HEK293 (cell line): ENCODE results near the gene STK36.

ENCODE experiments used
- CTCF ChIA-PET: fragments of 350-600 bp; formaldehyde crosslinking; extraction: SDS; loops from one replicate; lab custom pipeline; 2021; ENCODE audit warnings: antibody characterized with exemption; lab: Yijun Ruan, JAX
- POLR2A ChIA-PET: fragments of 300-600 bp; formaldehyde crosslinking; extraction: SDS; loops from one replicate; lab custom pipeline; 2020; ENCODE audit warnings: antibody characterized with exemption, inconsistent platforms; lab: Yijun Ruan, JAX
- H3K27ac ChIP-seq: fragments of 200-500 bp; sonication (Bioruptor generic); 2 replicates; pipeline ENCODE4 v1.5.1; 2014; ENCODE audit warnings: low read depth, low read length, control low read depth, inconsistent platforms; ENCODE audit errors: extremely low read depth
- H3K36me3 ChIP-seq, 2 experiments: fragments of 200-500 bp in 1 of 2; sonication (Bioruptor generic) in 1 of 2; 1 replicate in 1 of 2; 2 replicates in 1 of 2; pipeline ENCODE4 v1.5.1; 2014 to 2017; ENCODE audit warnings: inconsistent platforms in 2 of 2, low read length in 2 of 2; ENCODE audit not compliant: control insufficient read depth in 2 of 2, insufficient read depth in 1 of 2
- H3K4me1 ChIP-seq: fragments of 200-500 bp; sonication (Bioruptor generic); 2 replicates; pipeline ENCODE4 v1.5.1; 2014; ENCODE audit warnings: mild to moderate bottlenecking, low read length, inconsistent platforms; ENCODE audit not compliant: control insufficient read depth, insufficient read depth
- H3K4me3 ChIP-seq: 2 replicates; pipeline ENCODE4 v1.5.1; 2011; ENCODE audit warnings: low read depth, mild to moderate bottlenecking, control low read depth, low read length, moderate library complexity
- H3K9me3 ChIP-seq: fragments of 200-500 bp; sonication (Bioruptor generic); 2 replicates; pipeline ENCODE4 v1.5.1; 2014; ENCODE audit warnings: low read depth, low read length, inconsistent platforms; ENCODE audit not compliant: control insufficient read depth, insufficient read depth
- BCL11B ChIP-seq: fragments of 450-650 bp; formaldehyde crosslinking; IDR thresholded peaks from 2 replicates; pipeline ENCODE4 v1.5.1; 2016; ENCODE audit warnings: low read depth, missing biosample characterization, missing genetic modification characterization
- HIC1 ChIP-seq: fragments of 450-650 bp; formaldehyde crosslinking; IDR thresholded peaks from 2 replicates; pipeline ENCODE4 v1.5.1; 2016; ENCODE audit warnings: missing biosample characterization, missing genetic modification characterization
- MYNN ChIP-seq: fragments of 450-650 bp; formaldehyde crosslinking; IDR thresholded peaks from 2 replicates; pipeline ENCODE4 v1.5.1; 2016; ENCODE audit warnings: missing biosample characterization, missing genetic modification characterization, borderline replicate concordance
- OSR2 ChIP-seq: fragments of 450-650 bp; formaldehyde crosslinking; IDR thresholded peaks from 2 replicates; pipeline ENCODE4 v1.5.1; 2016; ENCODE audit warnings: missing biosample characterization, missing genetic modification characterization
- PBX3 ChIP-seq: sonication (generic); formaldehyde crosslinking; IDR thresholded peaks from 2 replicates; pipeline ENCODE4 v1.8.1; 2022; ENCODE audit warnings: mild to moderate bottlenecking, moderate library complexity, missing genetic modification reagents
- PRDM1 ChIP-seq: fragments of 450-650 bp; formaldehyde crosslinking; IDR thresholded peaks from 2 replicates; pipeline ENCODE4; 2016; ENCODE audit warnings: missing biosample characterization, missing genetic modification characterization
- SETDB1 ChIP-seq: IDR thresholded peaks from one replicate; pipeline ENCODE4 v1.6.1; 2017; ENCODE audit warnings: mild to moderate bottlenecking, low read length, moderate library complexity, mixed read lengths; ENCODE audit not compliant: insufficient read length
- TCF7L2 ChIP-seq: IDR thresholded peaks from 2 replicates; pipeline ENCODE4 v1.6.1; 2011; ENCODE audit warnings: low read depth, mild to moderate bottlenecking, inconsistent platforms, low read length, moderate library complexity, borderline replicate concordance
- ZBTB21 ChIP-seq: fragments of 450-650 bp; formaldehyde crosslinking; IDR thresholded peaks from 2 replicates; pipeline ENCODE4 v1.5.1; 2017; ENCODE audit warnings: missing biosample characterization, missing genetic modification characterization
- ZNF112 ChIP-seq: fragments of 450-650 bp; formaldehyde crosslinking; IDR thresholded peaks from 2 replicates; pipeline ENCODE4 v1.5.0; 2017; ENCODE audit warnings: missing biosample characterization, missing genetic modification characterization
- ZNF146 ChIP-seq: fragments of 450-650 bp; formaldehyde crosslinking; IDR thresholded peaks from 2 replicates; pipeline ENCODE4 v1.5.1; 2016; ENCODE audit warnings: missing biosample characterization, missing genetic modification characterization
- ZNF155 ChIP-seq: fragments of 450-650 bp; formaldehyde crosslinking; IDR thresholded peaks from 2 replicates; pipeline ENCODE4 v1.5.1; 2016; ENCODE audit warnings: missing biosample characterization, missing genetic modification characterization
- ZNF175 ChIP-seq: fragments of 450-650 bp; formaldehyde crosslinking; IDR thresholded peaks from 2 replicates; pipeline ENCODE4 v1.5.1; 2016; ENCODE audit warnings: missing biosample characterization, missing genetic modification characterization
- ZNF2 ChIP-seq: fragments of 450-650 bp; formaldehyde crosslinking; IDR thresholded peaks from 2 replicates; pipeline ENCODE4 v1.5.1; 2016; ENCODE audit warnings: missing biosample characterization, missing genetic modification characterization
- ZNF266 ChIP-seq: fragments of 450-650 bp; formaldehyde crosslinking; IDR thresholded peaks from 2 replicates; pipeline ENCODE4 v1.5.1; 2016; ENCODE audit warnings: missing biosample characterization, missing genetic modification characterization, low read depth
- ZNF274 ChIP-seq, 2 experiments: fragments of 200-500 bp in 1 of 2; fragments of 450-650 bp in 1 of 2; sonication (Bioruptor generic) in 1 of 2; formaldehyde crosslinking in 1 of 2; IDR thresholded peaks; 2 replicates each; pipeline versions ENCODE4 v1.5.1 to v1.6.1; 2014 to 2016; ENCODE audit warnings: borderline replicate concordance in 1 of 2, inconsistent platforms in 1 of 2, low read length in 1 of 2, missing biosample characterization in 1 of 2, missing genetic modification characterization in 1 of 2
- ZNF354C ChIP-seq: fragments of 450-650 bp; formaldehyde crosslinking; IDR thresholded peaks from 2 replicates; pipeline ENCODE4 v1.5.1; 2016; ENCODE audit warnings: missing biosample characterization, missing genetic modification characterization, low read depth, borderline replicate concordance
- ZNF391 ChIP-seq: fragments of 450-650 bp; formaldehyde crosslinking; IDR thresholded peaks from 2 replicates; pipeline ENCODE4 v1.5.1; 2016; ENCODE audit warnings: low read depth, missing biosample characterization, missing genetic modification characterization, borderline replicate concordance
- ZNF426 ChIP-seq: fragments of 450-650 bp; formaldehyde crosslinking; IDR thresholded peaks from 2 replicates; pipeline ENCODE4 v1.5.1; 2017; ENCODE audit warnings: missing biosample characterization, missing genetic modification characterization, mild to moderate bottlenecking, inconsistent platforms, moderate library complexity
- ZNF501 ChIP-seq: fragments of 450-650 bp; formaldehyde crosslinking; IDR thresholded peaks from 2 replicates; pipeline ENCODE4 v1.5.1; 2016; ENCODE audit warnings: missing biosample characterization, missing genetic modification characterization
- ZNF529 ChIP-seq: fragments of 450-650 bp; formaldehyde crosslinking; IDR thresholded peaks from 2 replicates; pipeline ENCODE4 v1.5.1; 2017; ENCODE audit warnings: missing genetic modification characterization, missing biosample characterization; ENCODE audit not compliant: insufficient replicate concordance
- ZNF621 ChIP-seq: fragments of 450-650 bp; formaldehyde crosslinking; IDR thresholded peaks from 2 replicates; pipeline ENCODE4 v1.5.1; 2017; ENCODE audit warnings: missing biosample characterization, missing genetic modification characterization
- ZNF660 ChIP-seq: fragments of 450-650 bp; IDR thresholded peaks from 2 replicates; pipeline ENCODE4 v1.5.1; 2018; ENCODE audit warnings: missing biosample characterization, mild to moderate bottlenecking, missing genetic modification characterization
- ZNF768 ChIP-seq: fragments of 450-650 bp; formaldehyde crosslinking; IDR thresholded peaks from 2 replicates; pipeline ENCODE4 v1.5.1; 2018; ENCODE audit warnings: missing biosample characterization, mild to moderate bottlenecking, missing genetic modification characterization
- ZNF785 ChIP-seq: fragments of 450-650 bp; formaldehyde crosslinking; IDR thresholded peaks from 2 replicates; pipeline ENCODE4 v1.5.1; 2016; ENCODE audit warnings: missing biosample characterization, missing genetic modification characterization
- ZNF792 ChIP-seq: fragments of 450-650 bp; formaldehyde crosslinking; IDR thresholded peaks from 2 replicates; pipeline ENCODE4 v1.5.1; 2016; ENCODE audit warnings: missing biosample characterization, missing genetic modification characterization
- ZNF843 ChIP-seq: fragments of 450-650 bp; formaldehyde crosslinking; IDR thresholded peaks from 2 replicates; pipeline ENCODE4 v1.5.1; 2016; ENCODE audit warnings: missing biosample characterization, missing genetic modification characterization
- ZSCAN18 ChIP-seq: fragments of 450-650 bp; formaldehyde crosslinking; IDR thresholded peaks from 2 replicates; pipeline ENCODE4 v1.5.1; 2016; ENCODE audit warnings: missing biosample characterization, missing genetic modification characterization
- ZSCAN23 ChIP-seq: fragments of 450-650 bp; formaldehyde crosslinking; IDR thresholded peaks from 2 replicates; pipeline ENCODE4 v1.5.1; 2016; ENCODE audit warnings: missing biosample characterization, missing genetic modification characterization
- ZXDB ChIP-seq: fragments of 450-650 bp; formaldehyde crosslinking; IDR thresholded peaks from 2 replicates; pipeline ENCODE4 v1.5.1; 2016; ENCODE audit warnings: missing biosample characterization, missing genetic modification characterization

The STK36 gene

DNA sequence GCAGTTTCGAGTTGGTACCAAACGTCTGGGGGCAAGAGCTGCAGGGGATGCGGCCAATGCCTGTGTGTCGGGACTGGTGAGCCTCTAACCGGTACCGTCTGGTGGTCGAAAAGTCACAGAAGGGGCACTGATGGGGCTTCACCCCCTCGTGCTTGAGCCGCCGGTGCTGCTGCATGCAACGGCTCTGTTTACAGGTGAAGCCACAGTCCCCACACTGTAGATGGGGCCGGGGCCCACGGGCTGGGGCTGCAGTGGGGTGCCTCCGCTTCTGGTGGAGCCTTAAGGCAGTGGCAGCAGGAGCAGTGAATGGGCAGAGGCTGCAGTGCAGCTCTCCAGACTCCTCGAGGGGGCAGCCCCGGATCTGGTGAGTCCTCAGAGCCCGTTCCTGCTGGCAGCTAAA is 29.1 kb upstream of the STK36 start (continued):
- TF ChIP-seq ZNF354C (tag by site-specific recombination) (no peak), ZNF792 (tag by site-specific recombination) (no peak), ZNF391 (no peak), ZNF529 (tag by site-specific recombination) (no peak), ZNF785 (tag by site-specific recombination) (no peak)

DNA sequence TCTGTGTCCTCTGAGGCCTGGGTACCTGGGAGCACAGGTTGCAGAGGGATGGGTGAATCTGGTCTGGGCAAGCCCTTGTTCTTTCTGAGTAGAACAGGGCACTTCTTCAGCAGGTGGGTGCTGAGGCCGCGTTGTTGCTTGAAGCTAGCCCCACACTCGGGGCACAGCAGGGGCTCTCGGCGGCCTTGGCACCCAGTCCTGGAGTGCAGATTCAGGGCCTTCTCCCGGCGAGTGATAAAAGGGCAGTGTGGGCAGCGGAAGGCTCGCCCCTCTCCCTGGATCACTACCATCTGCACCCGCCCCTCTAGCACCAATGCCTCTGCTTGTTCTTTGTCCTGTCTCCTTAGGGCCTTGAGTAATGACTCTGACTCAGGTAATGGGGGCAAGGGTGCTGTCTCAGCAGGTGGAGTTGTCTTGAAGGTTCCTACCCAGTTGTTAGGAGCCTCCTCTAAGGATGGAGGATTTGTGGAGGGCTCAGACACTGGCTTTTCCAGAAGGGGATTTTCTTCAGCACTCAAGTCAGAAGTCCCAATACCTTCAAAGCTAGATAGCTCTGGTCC is 28.1 kb upstream of the STK36 start:
- Histone ChIP-seq H3K4me1 (no peaks in the 10 kb centered on the region), H3K4me3 (no peak overlapping the region), H3K36me3 (peaks cover 35 to 92% of the 10 kb centered on the region in 2 experiments), H3K9me3 (no peaks in the 10 kb centered on the region), H3K27ac (no peak overlapping the region)
- ChIA-PET CTCF (interaction anchor here (1.2 kb wide), 1 partner anchor 208 kb away, joined by 3 read pairs; no protein-coding TSS in a partner anchor), POLR2A (interaction anchor here (0.6 kb wide), 1 partner anchor 398 kb away, joined by 4 read pairs; no protein-coding TSS in a partner anchor)
- no peak for TF ChIP-seq ZNF354C (tag by site-specific recombination)
- TF ChIP-seq ZNF501 (tag by site-specific recombination): no peak
- TF ChIP-seq ZNF112 (tag by site-specific recombination): no peak
- no peak for TF ChIP-seq SETDB1
- no peak for TF ChIP-seq ZNF843 (tag by site-specific recombination)
- TF ChIP-seq ZBTB21: no peak
- TF ChIP-seq HIC1: no peak

- peaks cover 28 to 94% of the 10 kb centered on the region in 2 experiments for H3K36me3 ChIP-seq
- H3K4me1 ChIP-seq: no peaks in the 10 kb centered on the region
- no peaks in the 10 kb centered on the region for H3K9me3 ChIP-seq
- POLR2A ChIA-PET: no interaction called here
- no peak overlapping the region for H3K4me3 ChIP-seq
- H3K27ac ChIP-seq: no peak overlapping the region
- CTCF ChIA-PET: interaction anchor here (0.6 kb wide), 1 partner anchor 10 kb away, joined by 3 read pairs; no protein-coding TSS in a partner anchor
- TF ChIP-seq ZXDB (no peak), ZNF2 (tag by site-specific recombination) (no peak), PRDM1 (tag by site-specific recombination) (no peak), TCF7L2 (no peak), ZNF146 (tag by site-specific recombination) (no peak), ZNF274 (IDR thresholded peaks at IDR 0.05; ENCODE audit: low read length) (no peak), ZNF274 (tag by site-specific recombination; IDR thresholded peaks at IDR 0.05; ENCODE audit: borderline replicate concordance) (no peak), PBX3 (CRISPR knock-in tag) (no peak), ZNF266 (tag by site-specific recombination) (no peak), ZNF175 (tag by site-specific recombination) (no peak), ZSCAN23 (tag by site-specific recombination) (no peak), MYNN (tag by site-specific recombination) (no peak), ZNF660 (tag by site-specific recombination) (no peak), BCL11B (tag by site-specific recombination) (no peak), ZNF768 (no peak), OSR2 (tag by site-specific recombination) (no peak), ZNF155 (tag by site-specific recombination) (no peak), ZNF621 (tag by site-specific recombination) (no peak), ZSCAN18 (tag by site-specific recombination) (no peak), ZNF426 (tag by site-specific recombination) (no peak)
Observed at GRCh38 chr2:218644721-218645120, 27.2 kb upstream of the STK36 start.
